AG04450 (cell line): ENCODE results near the gene ZNF132. TPM values are rescaled to one million over a fixed set of nuclear protein-coding genes. Genes with fewer than 3 reads are reported as not detected.

Experiments
- CTCF ChIA-PET: fragments of 300-600, 350-600 bp; formaldehyde crosslinking; extraction: SDS; loops from one replicate; lab custom pipeline; 2022; ENCODE audit warnings: antibody characterized with exemption, inconsistent platforms; lab: Charles Lee
- POLR2A ChIA-PET: fragments of 350-600 bp; formaldehyde crosslinking; extraction: SDS; loops from one replicate; lab custom pipeline; 2021; ENCODE audit warnings: antibody characterized with exemption, inconsistent platforms; lab: Yijun Ruan, JAX
- DNase-seq: peaks from one replicate; pipeline ENCODE4 v3.0.0-alpha.2; 2011; ENCODE audit warnings: low read depth, low spot score
- H3K27ac ChIP-seq: one replicate; pipeline ENCODE4 v1.5.1; 2012; ENCODE audit warnings: low read depth, low read length, control low read depth
- H3K27me3 ChIP-seq: one replicate; pipeline ENCODE4 v1.6.0; 2012; ENCODE audit warnings: low read length; ENCODE audit not compliant: control insufficient read depth, insufficient read depth
- H3K4me3 ChIP-seq: 2 replicates; pipeline ENCODE4 v1.5.1; 2011; ENCODE audit warnings: mild to moderate bottlenecking, low read depth, low read length, control low read depth
- H3K9me3 ChIP-seq: 2 replicates; pipeline ENCODE4 v1.5.1; 2012; ENCODE audit warnings: low read length; ENCODE audit not compliant: control insufficient read depth, insufficient read depth
- CTCF ChIP-seq: IDR thresholded peaks from 2 replicates; pipeline ENCODE4 v1.5.1; 2011; ENCODE audit warnings: low read depth, low read length, control low read depth, inconsistent platforms
- polyA plus RNA-seq: library from polyadenylated mRNA; depleted of rRNA; stranded (reverse); fragments of >200 nt; gene quantifications from 2 replicates; pipeline ENCODE4 v1.2.3, GENCODE V29; 2011

The ZNF132 gene
- polyA plus RNA-seq, 1 experiment, result 4.6 TPM

- ChIA-PET CTCF (no interaction called here), POLR2A (no interaction called here)
- TF ChIP-seq CTCF, result no peak
- H3K9me3 ChIP-seq, result no peaks in the 10 kb centered on the region
- no peak for DNase-seq
- no peak overlapping the region for H3K4me3 ChIP-seq
- no peak overlapping the region for H3K27ac ChIP-seq
- H3K27me3 ChIP-seq, result no peaks in the 10 kb centered on the region
Measured at GRCh38 chr19:58480481-58480830, 40.5 kb upstream of the ZNF132 start.

- TF ChIP-seq CTCF, result no peak
Measured at GRCh38 chr19:58479736-58480480, 40.0 kb upstream of the ZNF132 start.

GRCh38 chr19:58479303-58479702, 39.4 kb upstream of the ZNF132 start:
- Histone ChIP-seq H3K27me3 (no peaks in the 10 kb centered on the region), H3K9me3 (no peaks in the 10 kb centered on the region), H3K27ac (no peak overlapping the region), H3K4me3 (no peak overlapping the region)
- ChIA-PET CTCF (no interaction called here), POLR2A (no interaction called here)
- no peak for TF ChIP-seq CTCF
- no peak for DNase-seq

More at GRCh38 chr19:58479736-58480480, 40.0 kb upstream of the ZNF132 start:
- DNase-seq, result no peak
- ChIA-PET POLR2A (no interaction called here), CTCF (no interaction called here)
- Histone ChIP-seq H3K27ac (no peak overlapping the region), H3K4me3 (no peak overlapping the region), H3K27me3 (no peaks in the 10 kb centered on the region), H3K9me3 (no peaks in the 10 kb centered on the region)

- Histone ChIP-seq H3K27ac (no peak overlapping the region), H3K27me3 (no peaks in the 10 kb centered on the region), H3K4me3 (no peak overlapping the region), H3K9me3 (no peaks in the 10 kb centered on the region)
- no peak for DNase-seq
- CTCF ChIA-PET, result no interaction called here
- POLR2A ChIA-PET, result no interaction called here
- TF ChIP-seq CTCF, result no peak
Measured at GRCh38 chr19:58477871-58478270, 37.9 kb upstream of the ZNF132 start.

GRCh38 chr19:58477130-58477529, 37.2 kb upstream of the ZNF132 start:
- Histone ChIP-seq H3K27me3 (no peaks in the 10 kb centered on the region), H3K9me3 (no peaks in the 10 kb centered on the region), H3K27ac (no peak overlapping the region), H3K4me3 (no peak overlapping the region; the same call in 1 of the 2 replicates)
- DNase-seq, result no peak
- ChIA-PET POLR2A (no interaction called here), CTCF (no interaction called here)
- TF ChIP-seq CTCF, result no peak
